Lower leg skin (tissue), 4 donors: Measurements from ENCODE around the gene SLC8A1. TPM values are rescaled to one million over a fixed set of nuclear protein-coding genes. Genes with fewer than 3 reads are reported as not detected.

Experiments
- DNase-seq, 2 donors: peaks; one replicate each; pipeline ENCODE4 v3.0.0-alpha.2; 2019; ENCODE audit warnings: low spot score in 2 of 2
- H3K4me3 ChIP-seq: fragments of 200-600 bp; sonication (generic); 2 replicates; pipeline ENCODE4 v1.5.1; 2017; ENCODE audit warnings: mild to moderate bottlenecking, low read depth; ENCODE audit not compliant: poor library complexity, severe bottlenecking
- POLR2A ChIP-seq, 2 donors: fragments of 450-650 bp; IDR thresholded peaks; one replicate each; pipeline ENCODE4 v1.6.1; 2016 to 2017; ENCODE audit warnings: antibody characterized with exemption in 2 of 2, mild to moderate bottlenecking in 1 of 2, moderate library complexity in 1 of 2
- WGBS, 2 donors: methylation state at CpG; one replicate each; pipeline ENCODE4 v1.1.5; 2018; 5-methylcytosine and 5-hydroxymethylcytosine counted together
- intact Hi-C: fragments of 100-400 bp; cut with DNase I; formaldehyde crosslinking; loops from one replicate; pipeline ENCODE4 v1.15.0; 2023; ENCODE audit warnings: low total_unique reads
- total RNA-seq, 4 donors: library from RNA; depleted of rRNA; stranded (reverse); fragments of >200 nt; gene quantifications; one replicate each; pipeline ENCODE4 v1.1.0, GENCODE V29; 2016
- TF ChIP-seq, protein P1 (sequence below), 3 donors: fragments of 450-650 bp; IDR thresholded peaks; one replicate each; pipeline ENCODE4 v1.5.1; 2016; ENCODE audit warnings: antibody characterized with exemption in 3 of 3, mild to moderate bottlenecking in 3 of 3, moderate library complexity in 2 of 3

The SLC8A1 gene
- total RNA-seq, 4 donors from 2014 or later = 7.5 to 21.2 (median 13.0) TPM

DNA sequence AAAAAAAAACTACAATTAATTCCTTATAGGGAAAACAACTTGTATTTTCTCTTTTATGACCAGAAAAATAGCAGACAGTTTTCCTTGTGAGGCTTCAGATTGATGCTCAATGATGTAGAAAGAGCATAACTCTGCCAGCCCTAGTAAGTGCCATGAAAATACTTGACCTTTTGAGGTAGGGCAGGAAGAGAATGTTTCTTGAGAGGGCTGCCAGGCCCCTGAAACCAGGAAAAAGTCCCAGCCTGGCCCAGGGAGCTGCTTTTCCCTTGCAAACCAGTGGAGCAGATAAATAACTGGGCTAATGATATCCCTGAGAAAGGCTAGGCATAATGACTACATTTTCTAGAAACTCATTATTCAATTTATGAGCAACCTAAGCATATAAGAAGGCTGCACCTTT, 126.8 kb downstream of the SLC8A1 start:
- DNase-seq = no peak
- no peak overlapping the region for H3K4me3 ChIP-seq
- intact Hi-C loops = no loop called here
- no peak for TF ChIP-seq POLR2A (IDR thresholded peaks at IDR 0.05)
- TF ChIP-seq, protein P1, sequence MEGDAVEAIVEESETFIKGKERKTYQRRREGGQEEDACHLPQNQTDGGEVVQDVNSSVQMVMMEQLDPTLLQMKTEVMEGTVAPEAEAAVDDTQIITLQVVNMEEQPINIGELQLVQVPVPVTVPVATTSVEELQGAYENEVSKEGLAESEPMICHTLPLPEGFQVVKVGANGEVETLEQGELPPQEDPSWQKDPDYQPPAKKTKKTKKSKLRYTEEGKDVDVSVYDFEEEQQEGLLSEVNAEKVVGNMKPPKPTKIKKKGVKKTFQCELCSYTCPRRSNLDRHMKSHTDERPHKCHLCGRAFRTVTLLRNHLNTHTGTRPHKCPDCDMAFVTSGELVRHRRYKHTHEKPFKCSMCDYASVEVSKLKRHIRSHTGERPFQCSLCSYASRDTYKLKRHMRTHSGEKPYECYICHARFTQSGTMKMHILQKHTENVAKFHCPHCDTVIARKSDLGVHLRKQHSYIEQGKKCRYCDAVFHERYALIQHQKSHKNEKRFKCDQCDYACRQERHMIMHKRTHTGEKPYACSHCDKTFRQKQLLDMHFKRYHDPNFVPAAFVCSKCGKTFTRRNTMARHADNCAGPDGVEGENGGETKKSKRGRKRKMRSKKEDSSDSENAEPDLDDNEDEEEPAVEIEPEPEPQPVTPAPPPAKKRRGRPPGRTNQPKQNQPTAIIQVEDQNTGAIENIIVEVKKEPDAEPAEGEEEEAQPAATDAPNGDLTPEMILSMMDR (IDR thresholded peaks at IDR 0.05) = no peak

DNA sequence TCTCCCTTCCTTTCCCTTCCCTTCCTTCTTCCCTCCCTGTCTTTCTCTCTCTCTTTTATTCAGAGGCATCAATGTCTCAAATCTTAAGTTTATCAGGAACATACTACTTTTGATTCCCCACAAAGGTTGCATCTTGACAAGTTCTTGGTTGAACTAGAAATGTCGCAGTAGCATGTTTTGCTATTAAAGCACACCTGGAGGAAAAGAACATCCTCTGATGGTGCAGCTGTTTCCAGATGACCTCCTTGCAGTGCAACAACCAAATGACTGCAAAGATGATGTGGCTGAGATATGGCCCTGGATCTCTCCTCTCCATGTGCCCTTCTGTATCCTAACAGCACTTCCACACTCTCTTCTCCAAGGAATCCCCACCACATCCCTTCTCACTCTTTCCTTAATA, 127.2 kb downstream of the SLC8A1 start:
- no peak for TF ChIP-seq POLR2A (IDR thresholded peaks at IDR 0.05)
- TF ChIP-seq, protein P1 (IDR thresholded peaks at IDR 0.05) = no peak
- intact Hi-C loops = no loop called here
- DNase-seq = no peak
- WGBS, 2 donors = 94 to 96% methylated on average over 1 of the region's 1 CpG
- H3K4me3 ChIP-seq = no peak overlapping the region

DNA sequence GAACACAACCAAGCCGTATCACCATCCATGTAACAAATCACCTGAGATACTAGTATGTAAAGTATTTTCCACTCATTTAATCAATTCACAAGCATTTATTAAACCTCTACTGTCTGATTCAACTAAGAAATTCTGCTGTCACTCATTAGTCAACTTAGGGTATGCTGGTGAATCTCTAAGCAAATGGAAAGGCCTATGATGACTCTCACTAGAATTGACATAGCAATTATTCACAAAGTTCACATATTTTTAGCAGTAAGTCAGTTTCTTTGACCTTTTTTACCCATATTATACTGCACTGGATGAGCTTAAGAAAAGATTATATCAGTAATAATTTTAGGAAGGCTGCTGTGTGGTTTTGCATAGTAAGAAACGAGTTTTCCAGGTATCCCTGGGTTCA, 130.1 kb downstream of the SLC8A1 start:
- H3K4me3 ChIP-seq = no peak overlapping the region
- WGBS, 2 donors = 90 to 92% methylated on average over 2 of the region's 2 CpGs
- intact Hi-C loops = no loop called here
- TF ChIP-seq POLR2A (IDR thresholded peaks at IDR 0.05) = no peak
- TF ChIP-seq, protein P1 (IDR thresholded peaks at IDR 0.05) = no peak
- no peak for DNase-seq

DNA sequence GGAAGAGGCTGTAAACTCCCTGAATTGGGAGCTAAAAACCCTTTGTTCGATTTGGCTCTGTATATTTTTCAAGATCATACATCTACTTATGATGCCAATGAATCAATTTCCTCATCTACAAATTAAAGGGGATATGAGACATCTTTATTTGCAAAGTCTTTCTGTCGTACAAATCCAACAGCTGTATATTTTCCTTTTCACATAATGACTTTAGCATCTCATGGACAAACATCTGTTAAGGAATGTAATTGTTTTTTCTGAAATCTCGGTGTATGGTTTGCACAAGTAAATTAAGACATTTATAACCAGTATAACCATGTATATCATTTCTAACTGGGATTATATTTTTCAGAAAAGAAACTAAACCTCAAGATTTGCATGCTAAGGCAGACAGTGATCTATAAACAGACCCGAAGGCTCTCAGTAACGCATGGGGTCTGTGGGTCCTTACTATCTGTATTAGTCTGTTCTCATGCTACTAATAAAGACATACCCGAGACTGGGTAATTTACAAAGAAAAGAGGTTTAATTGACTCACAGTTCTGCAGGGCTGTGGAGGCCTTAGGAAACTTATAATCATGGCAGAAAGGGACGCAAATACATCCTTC, 130.8 kb downstream of the SLC8A1 start:
- no peak for DNase-seq
- no peak for TF ChIP-seq POLR2A (IDR thresholded peaks at IDR 0.05)
- TF ChIP-seq, protein P1 (IDR thresholded peaks at IDR 0.05) = no peak
- intact Hi-C loops = no loop called here
- WGBS, 2 donors = 88 to 92% methylated on average over 7 of the region's 7 CpGs
- H3K4me3 ChIP-seq = no peak overlapping the region

DNA sequence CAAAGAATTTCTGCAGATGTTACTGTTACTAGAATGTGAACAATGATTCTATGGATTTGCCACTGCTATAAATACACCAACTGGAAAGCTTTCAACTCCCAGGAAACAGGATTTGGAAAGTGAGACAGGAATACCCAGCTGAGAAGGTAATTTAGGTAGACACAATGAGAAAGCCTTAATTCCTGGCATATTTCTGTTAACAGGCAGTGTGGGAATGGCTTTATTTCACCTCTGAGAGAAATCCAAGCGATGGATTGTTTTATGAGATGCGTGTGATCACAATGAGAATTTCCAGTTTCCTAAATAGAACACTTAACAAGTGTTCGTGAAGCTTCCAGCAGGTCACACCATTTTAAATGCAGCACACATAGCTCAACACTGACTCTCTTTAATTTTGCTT, 133.0 kb downstream of the SLC8A1 start:
- TF ChIP-seq, protein P1 (IDR thresholded peaks at IDR 0.05) = no peak
- no peak for TF ChIP-seq POLR2A (IDR thresholded peaks at IDR 0.05)
- 78 to 90% methylated on average over 3 of the region's 3 CpGs for WGBS, 2 donors
- DNase-seq = no peak
- intact Hi-C loops = no loop called here
- no peak overlapping the region for H3K4me3 ChIP-seq

DNA sequence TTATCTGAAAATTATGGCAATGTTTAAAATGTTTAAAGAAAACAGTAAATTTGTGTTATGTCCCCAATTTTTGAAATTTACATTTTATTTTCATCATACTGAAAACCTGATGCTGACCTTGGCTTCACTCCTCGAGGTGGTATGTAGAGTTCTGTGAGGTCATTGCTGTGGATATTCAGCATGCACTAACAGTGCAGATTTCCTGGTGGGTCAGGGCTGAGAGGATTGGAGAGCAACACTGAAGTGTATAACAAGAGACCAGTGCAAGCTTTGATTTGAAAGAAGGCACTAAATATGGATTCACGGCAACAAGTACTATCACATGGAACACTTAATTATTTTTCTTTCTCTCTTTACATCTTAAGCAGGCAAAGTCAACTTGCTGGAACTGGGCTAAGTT, 134.1 kb downstream of the SLC8A1 start:
- no peak overlapping the region for H3K4me3 ChIP-seq
- TF ChIP-seq, protein P1 (IDR thresholded peaks at IDR 0.05) = no peak
- TF ChIP-seq POLR2A (IDR thresholded peaks at IDR 0.05) = no peak
- no peak for DNase-seq
- WGBS, 2 donors = 68 to 69% methylated on average over 2 of the region's 2 CpGs
- intact Hi-C loops = no loop called here
